Thymus (tissue), 11 donors: ENCODE data around the gene ZNF839. TPM values are rescaled to one million over a fixed set of nuclear protein-coding genes. Genes with fewer than 3 reads are reported as not detected.

ENCODE experiments used
- DNase-seq, 9 donors: peaks; one replicate each; pipeline ENCODE4 v3.0.0-alpha.2; 2013; ENCODE audit warnings: low spot score in 9 of 9, low read depth in 6 of 9, missing footprints in 1 of 9
- H3K27ac ChIP-seq, 2 donors: one replicate each; pipeline ENCODE4 v1.5.1; 2013; ENCODE audit warnings: control low read depth in 1 of 2, low read depth in 1 of 2, low read length in 1 of 2, mild to moderate bottlenecking in 1 of 2, moderate library complexity in 1 of 2
- H3K27me3 ChIP-seq, 2 donors: one replicate each; pipeline ENCODE4 v1.5.1; 2013; ENCODE audit warnings: low read length in 1 of 2; ENCODE audit not compliant: control insufficient read depth in 2 of 2, insufficient read depth in 1 of 2
- H3K36me3 ChIP-seq, 2 donors: one replicate each; pipeline ENCODE4 v1.5.1; 2013; ENCODE audit warnings: low read length in 1 of 2, mild to moderate bottlenecking in 1 of 2, moderate library complexity in 1 of 2; ENCODE audit not compliant: control insufficient read depth in 2 of 2, insufficient read depth in 2 of 2
- H3K4me1 ChIP-seq, 2 donors: one replicate each; pipeline ENCODE4 v1.5.1; 2013; ENCODE audit warnings: low read length in 2 of 2; ENCODE audit not compliant: control insufficient read depth in 2 of 2, insufficient read depth in 2 of 2
- H3K4me3 ChIP-seq, 2 donors: one replicate each; pipeline ENCODE4 v1.5.1; 2013; ENCODE audit warnings: low read length in 2 of 2, control low read depth in 1 of 2, mild to moderate bottlenecking in 1 of 2
- H3K9me3 ChIP-seq, 2 donors: one replicate each; pipeline ENCODE4 v1.5.1; 2013; ENCODE audit warnings: low read length in 1 of 2, mild to moderate bottlenecking in 1 of 2; ENCODE audit not compliant: control insufficient read depth in 2 of 2, insufficient read depth in 1 of 2
- WGBS: extraction: QIAGEN DNeasy Blood & Tissue Kit; methylation state at CpG from one replicate; pipeline ENCODE4 v1.1.7; 2013; 5-methylcytosine and 5-hydroxymethylcytosine counted together
- polyA plus RNA-seq: library from polyadenylated mRNA; stranded (reverse); fragments of 200-250 nt; gene quantifications from one replicate; pipeline ENCODE4 v1.2.3, GENCODE V29; 2013
- total RNA-seq: library from RNA; stranded (reverse); fragments of 120-200 nt; gene quantifications from one replicate; pipeline ENCODE4 v1.2.4, GENCODE V29; 2013
- donor health status: healthy.

The ZNF839 gene
- total and polyA plus RNA-seq, 2 donors, result 8.3 to 18.8 TPM

DNA sequence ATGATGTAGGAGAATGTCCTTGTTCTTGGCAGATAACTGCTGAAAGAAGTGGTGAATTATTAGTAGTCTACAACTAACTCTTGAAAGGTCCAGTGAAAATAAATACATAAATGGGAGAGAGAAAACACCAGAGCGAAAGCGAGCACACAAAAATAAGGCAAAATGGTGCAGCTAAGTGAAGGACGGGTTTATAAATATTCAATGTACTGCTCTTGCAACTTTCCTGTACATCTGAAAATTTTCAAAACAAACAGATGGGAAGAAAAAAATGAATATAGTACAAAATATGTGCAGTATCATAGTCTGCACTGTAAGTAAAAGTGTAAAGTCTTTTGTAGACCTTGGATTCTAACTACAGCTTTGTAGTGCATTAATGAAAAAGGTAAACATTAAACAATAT, 15.9 kb upstream of the ZNF839 start:
- peaks cover 0 to 3% of the 10 kb centered on the region in 2 donors for H3K27me3 ChIP-seq
- H3K9me3 ChIP-seq, result no peaks in the 10 kb centered on the region
- H3K4me1 ChIP-seq, result peaks cover 0 to 4% of the 10 kb centered on the region in 2 donors
- no peak overlapping the region for H3K4me3 ChIP-seq
- H3K36me3 ChIP-seq, result no peaks in the 10 kb centered on the region
- H3K27ac ChIP-seq, result no peak overlapping the region
- WGBS, result 98% methylated on average over 3 of the region's 3 CpGs
- DNase-seq, result no peak

DNA sequence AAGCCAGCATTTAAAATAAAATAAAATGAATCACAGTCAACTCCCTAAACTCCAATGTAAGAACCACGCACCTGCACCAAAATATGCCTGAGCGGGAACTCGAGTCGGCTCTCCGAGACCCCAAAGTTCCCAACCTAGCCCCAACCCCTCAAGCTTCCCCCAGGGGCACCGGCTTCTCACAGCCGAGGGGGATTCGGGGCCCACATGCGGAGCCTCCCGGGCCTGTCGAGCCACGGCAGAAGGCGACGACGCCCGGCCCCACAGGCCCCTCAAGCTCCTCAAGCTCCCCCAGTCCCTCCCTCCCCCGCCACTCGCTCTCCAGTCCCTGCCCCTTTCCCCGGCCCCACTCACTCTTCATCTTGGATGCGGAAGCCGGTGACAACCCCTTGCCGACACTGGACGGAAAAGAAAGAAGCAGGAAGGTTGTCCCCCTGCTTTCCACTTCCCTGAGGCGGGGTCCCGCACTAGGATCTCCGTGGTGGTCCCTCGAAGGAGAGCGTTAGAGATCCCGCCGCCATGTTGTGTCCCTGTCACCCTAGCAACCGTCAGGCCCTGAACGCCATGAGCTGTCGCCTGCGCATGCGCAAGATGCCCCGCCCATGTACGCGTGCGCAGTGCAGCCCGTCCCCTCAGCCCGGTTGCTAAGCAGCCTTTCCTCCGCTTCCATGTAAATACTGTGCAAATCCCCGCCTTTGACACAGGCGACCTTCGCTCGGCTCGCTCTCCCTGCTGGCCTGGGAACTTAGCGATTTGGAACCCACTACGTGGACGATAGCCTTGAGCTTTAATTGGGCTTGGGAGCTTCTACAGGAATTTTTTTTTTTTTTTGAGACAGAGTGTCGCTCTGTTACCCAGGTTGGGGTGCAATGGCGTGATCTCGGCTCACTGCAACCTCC, 14.7 kb upstream of the ZNF839 start, which contains the start of gene MOK:
Gene MOK (minus strand): TSS at position 554 of the 896 bp plus-strand sequence. CDS start 196 bp downstream, at position 358.
- 1% methylated on average over 53 of the region's 53 CpGs for WGBS
- peak; percentile 87 to 98 (median 95) for DNase-seq
- Histone ChIP-seq H3K4me3 (peak within 1 kb of the TSS; percentile 53 to 90), H3K27me3 (peaks cover 0 to 3% of the 10 kb centered on the region in 2 donors), H3K27ac (no peak within 1 kb of the TSS), H3K4me1 (peaks cover 0 to 4% of the 10 kb centered on the region in 2 donors), H3K9me3 (no peaks in the 10 kb centered on the region), H3K36me3 (no peaks in the 10 kb centered on the region)

DNA sequence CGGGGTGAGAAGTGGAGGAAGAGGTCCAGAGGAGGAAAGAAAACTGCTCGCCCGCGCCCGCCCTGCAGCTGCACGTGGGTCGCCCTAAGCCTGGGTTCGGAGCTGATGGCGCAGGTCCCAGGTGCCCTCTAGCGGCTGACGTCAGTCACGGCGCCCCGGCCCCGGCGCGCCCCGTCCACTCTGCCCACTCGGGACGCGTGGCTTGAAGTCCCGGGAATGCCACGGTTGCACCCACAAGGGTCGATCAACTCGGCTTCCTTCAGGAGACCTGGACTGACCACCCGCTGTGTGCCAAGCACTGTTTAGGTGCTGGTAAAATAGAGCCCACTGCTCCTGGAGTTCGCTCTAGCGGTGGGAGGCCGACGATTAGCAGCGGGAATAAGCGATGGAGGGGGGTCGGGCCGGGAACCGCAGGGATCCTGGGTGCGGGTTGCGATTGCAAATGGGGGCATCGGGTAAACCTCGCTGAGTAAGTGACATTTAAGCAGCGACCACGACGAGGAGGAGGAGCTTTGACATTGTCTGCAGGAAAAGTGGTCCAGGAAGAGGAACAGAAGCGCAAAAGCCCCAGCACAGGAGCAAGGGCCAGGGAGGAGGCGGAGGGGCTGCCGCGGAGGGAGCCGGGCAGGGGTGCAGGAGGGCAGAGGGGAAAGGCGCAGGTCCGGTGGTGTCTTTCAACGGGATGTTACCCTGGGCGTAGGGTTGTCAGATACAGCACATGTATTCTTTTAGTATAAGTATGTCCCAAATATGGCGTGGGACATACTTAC, 5.1 kb upstream of the ZNF839 start:
- H3K9me3 ChIP-seq, result peaks cover 0 to 4% of the 10 kb centered on the region in 2 donors
- 4% methylated on average over 52 of the region's 52 CpGs for WGBS
- DNase-seq, result peak in 7 of 9 donors; percentile 56 to 85 (median 72)
- peaks cover 0 to 13% of the 10 kb centered on the region in 2 donors for H3K27me3 ChIP-seq
- H3K4me1 ChIP-seq, result peaks cover 5 to 39% of the 10 kb centered on the region in 2 donors
- no peaks in the 10 kb centered on the region for H3K36me3 ChIP-seq
- peak overlapping the region; percentile 33 to 55 for H3K4me3 ChIP-seq
- no peak overlapping the region for H3K27ac ChIP-seq

DNA sequence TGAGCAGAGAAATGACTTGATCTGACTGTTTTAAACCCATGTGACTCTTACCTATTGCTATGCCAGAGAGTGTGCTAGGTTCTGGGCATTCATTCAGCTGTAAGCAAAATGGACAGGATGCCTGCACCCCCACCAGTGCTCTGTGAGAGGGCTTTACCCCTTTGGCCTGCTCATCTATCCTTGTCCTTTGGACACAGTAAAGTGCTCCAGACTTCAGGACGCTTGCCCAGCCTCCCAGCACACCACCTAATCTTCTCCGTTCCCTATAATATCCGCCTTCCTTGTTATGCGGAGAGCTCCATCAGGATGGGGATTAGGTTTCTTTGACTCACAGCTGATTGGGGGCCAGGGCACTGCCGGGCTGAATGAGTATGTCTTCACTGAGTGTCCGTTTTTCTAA, 4.4 kb upstream of the ZNF839 start:
- peaks cover 0 to 13% of the 10 kb centered on the region in 2 donors for H3K27me3 ChIP-seq
- no peak overlapping the region for H3K4me3 ChIP-seq
- no peak overlapping the region for H3K27ac ChIP-seq
- DNase-seq, result no peak
- H3K4me1 ChIP-seq, result peaks cover 6 to 40% of the 10 kb centered on the region in 2 donors
- H3K9me3 ChIP-seq, result peaks cover 0 to 4% of the 10 kb centered on the region in 2 donors
- H3K36me3 ChIP-seq, result no peaks in the 10 kb centered on the region
- WGBS, result 95% methylated on average over 6 of the region's 6 CpGs

DNA sequence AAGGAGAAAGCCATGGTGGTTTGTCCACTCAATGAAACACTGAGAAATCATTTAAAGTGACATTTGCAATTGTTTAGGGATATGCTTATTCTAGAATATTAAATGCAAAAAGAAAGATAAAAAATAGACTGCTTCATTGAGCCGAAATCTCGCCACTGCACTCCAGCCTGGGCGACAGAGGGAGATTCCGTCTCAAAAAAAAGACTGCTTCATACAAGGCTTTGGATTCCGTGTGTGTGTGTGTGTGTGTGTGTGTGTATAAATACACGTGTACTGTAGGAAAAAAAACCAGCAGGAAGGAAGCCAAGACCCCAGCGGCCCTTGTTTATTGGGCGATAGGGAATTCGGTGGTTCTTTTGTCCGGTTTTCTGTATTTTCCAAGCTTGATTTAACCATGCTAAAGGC, 3.2 kb upstream of the ZNF839 start:
- peaks cover 0 to 4% of the 10 kb centered on the region in 2 donors for H3K9me3 ChIP-seq
- H3K4me3 ChIP-seq, result peak overlapping the region; percentile 48 to 71
- no peaks in the 10 kb centered on the region for H3K36me3 ChIP-seq
- peaks cover 13 to 51% of the 10 kb centered on the region in 2 donors for H3K4me1 ChIP-seq
- 3% methylated on average over 10 of the region's 10 CpGs for WGBS
- peak in 2 of 9 donors; percentile 43 to 53 for DNase-seq
- peak overlapping the region in 1 of 2 donors; percentile 80 for H3K27ac ChIP-seq
- peaks cover 0 to 13% of the 10 kb centered on the region in 2 donors for H3K27me3 ChIP-seq

DNA sequence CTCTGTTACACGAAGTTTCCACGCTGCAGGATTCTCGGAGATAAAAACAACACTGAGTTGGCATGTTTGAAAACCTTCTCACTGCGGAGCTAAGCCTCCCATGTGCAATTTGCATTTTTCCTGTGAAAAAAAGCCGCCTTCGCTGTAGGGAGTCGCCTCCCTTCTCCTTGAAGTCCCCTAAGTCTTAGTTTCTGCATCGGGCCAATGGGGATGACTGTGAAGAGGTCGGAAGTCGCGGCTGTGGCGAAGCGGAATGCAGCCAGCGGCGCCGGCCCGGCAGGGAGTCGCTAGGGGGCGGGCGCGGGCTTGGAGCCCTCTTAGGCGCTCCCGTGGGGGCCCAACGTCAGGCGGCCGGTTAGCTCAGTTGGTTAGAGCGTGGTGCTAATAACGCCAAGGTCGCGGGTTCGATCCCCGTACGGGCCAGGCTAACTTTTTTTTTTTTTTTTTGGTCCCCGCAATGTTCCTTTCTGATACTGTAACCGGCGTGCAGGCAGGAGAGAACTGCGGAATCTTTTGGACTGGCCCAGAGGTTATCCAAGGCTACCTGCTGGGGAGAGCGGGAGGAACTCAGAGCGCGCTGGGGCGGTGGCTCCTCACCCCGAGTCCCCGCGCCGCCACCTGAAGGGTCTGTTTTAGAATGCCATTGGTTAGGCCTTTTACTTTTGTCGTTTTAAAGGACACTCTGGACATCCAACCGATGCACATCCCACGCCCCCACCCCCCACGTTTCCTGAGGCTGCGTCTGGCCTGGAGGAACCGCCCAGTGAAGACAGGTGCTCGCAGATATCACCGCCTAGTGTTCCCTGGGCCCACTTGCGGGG, 2.6 kb upstream of the ZNF839 start:
- Histone ChIP-seq H3K36me3 (no peaks in the 10 kb centered on the region), H3K9me3 (peaks cover 0 to 4% of the 10 kb centered on the region in 2 donors), H3K4me3 (peak overlapping the region; percentile 48 to 71), H3K27ac (peak overlapping the region; percentile 80 to 86), H3K4me1 (peaks cover 13 to 51% of the 10 kb centered on the region in 2 donors), H3K27me3 (peaks cover 0 to 13% of the 10 kb centered on the region in 2 donors)
- WGBS, result 2% methylated on average over 54 of the region's 54 CpGs
- DNase-seq, result peak; percentile 75 to 94 (median 86)

DNA sequence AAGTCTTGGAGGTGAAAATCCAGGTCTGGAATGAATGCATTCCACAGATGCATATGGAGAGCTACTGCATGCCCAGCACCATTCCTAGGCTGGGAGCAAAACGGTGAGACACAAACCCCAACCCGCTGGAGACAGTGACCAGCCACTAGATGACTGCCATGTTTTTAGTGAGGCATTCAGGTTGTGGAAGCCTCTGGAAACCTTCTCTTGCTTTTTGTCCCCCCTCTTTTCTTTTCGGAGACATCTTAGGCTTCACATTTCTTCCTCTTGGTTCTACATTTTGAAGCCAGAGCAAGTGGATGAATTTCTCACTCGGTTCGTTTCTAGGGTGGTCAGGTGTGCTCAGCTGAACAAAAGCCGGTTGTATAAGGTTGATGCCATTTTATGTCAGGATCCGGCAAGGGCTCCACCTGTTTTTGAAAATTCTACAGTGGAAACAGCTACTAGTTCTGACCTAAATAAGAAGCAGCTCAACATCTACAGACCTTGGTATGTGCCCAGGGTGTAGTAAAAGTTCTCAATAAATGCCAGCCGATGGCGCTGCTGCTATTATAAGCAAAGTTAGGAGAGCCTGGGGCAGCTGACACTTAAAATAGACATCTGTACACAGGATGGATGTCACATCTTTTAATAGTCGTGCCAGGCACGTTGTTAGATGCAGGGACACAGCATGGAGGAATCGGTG, 1.8 kb upstream of the ZNF839 start:
- peaks cover 0 to 13% of the 10 kb centered on the region in 2 donors for H3K27me3 ChIP-seq
- WGBS, result 64% methylated on average over 12 of the region's 12 CpGs
- H3K9me3 ChIP-seq, result peaks cover 0 to 4% of the 10 kb centered on the region in 2 donors
- peak overlapping the region; percentile 76 to 86 for H3K27ac ChIP-seq
- DNase-seq, result peak in 2 of 9 donors; percentile 26 to 65
- H3K4me1 ChIP-seq, result peaks cover 13 to 51% of the 10 kb centered on the region in 2 donors
- H3K4me3 ChIP-seq, result peak overlapping the region; percentile 48 to 71
- H3K36me3 ChIP-seq, result no peaks in the 10 kb centered on the region

DNA sequence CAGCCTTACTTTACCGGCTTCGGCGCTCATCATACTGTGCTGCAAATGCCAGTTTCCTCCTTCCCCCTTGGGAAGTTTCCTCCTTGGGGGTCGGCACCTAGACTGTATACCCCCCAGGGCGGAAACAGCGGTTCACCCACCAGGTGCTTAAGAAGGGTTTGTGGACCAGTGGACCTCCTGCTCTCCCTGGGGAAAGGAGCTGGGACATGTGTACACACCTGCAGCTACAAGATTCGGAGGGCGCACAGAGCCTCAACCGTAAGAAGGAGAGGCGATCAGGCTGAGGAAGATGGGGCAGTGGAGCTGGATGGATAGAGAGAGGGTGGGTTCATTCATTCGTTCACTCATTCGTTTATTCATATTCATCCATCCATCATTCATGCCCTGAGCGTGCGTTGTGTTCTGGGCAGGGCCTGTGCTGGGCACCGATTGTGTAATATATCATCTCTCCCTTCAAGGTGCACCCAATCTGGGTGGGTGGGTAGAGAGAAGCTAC, 717 bp upstream of the ZNF839 start:
- 66% methylated on average over 15 of the region's 15 CpGs for WGBS
- H3K4me1 ChIP-seq, result peaks cover 13 to 47% of the 10 kb centered on the region in 2 donors
- peaks cover 0 to 13% of the 10 kb centered on the region in 2 donors for H3K27me3 ChIP-seq
- peak overlapping the region in 1 of 2 donors; percentile 77 for H3K27ac ChIP-seq
- H3K36me3 ChIP-seq, result no peaks in the 10 kb centered on the region
- DNase-seq, result no peak
- peak overlapping the region; percentile 69 to 84 for H3K4me3 ChIP-seq
- H3K9me3 ChIP-seq, result peaks cover 0 to 4% of the 10 kb centered on the region in 2 donors
